Measurements from ENCODE around the gene MYO5B.
"Not testable (repeated sequence)": the region's sequence is repeated elsewhere in the genome, so short reads cannot be mapped to it uniquely, and the experiment has no call there.

The MYO5B gene

GRCh38 chr18:50096766-50097435 is 98.0 kb downstream of the MYO5B start:
- no peak overlapping the region for H3K4me3 ChIP-seq (ENCODE audit: low read depth, low read length)
- TF ChIP-seq, protein P1, sequence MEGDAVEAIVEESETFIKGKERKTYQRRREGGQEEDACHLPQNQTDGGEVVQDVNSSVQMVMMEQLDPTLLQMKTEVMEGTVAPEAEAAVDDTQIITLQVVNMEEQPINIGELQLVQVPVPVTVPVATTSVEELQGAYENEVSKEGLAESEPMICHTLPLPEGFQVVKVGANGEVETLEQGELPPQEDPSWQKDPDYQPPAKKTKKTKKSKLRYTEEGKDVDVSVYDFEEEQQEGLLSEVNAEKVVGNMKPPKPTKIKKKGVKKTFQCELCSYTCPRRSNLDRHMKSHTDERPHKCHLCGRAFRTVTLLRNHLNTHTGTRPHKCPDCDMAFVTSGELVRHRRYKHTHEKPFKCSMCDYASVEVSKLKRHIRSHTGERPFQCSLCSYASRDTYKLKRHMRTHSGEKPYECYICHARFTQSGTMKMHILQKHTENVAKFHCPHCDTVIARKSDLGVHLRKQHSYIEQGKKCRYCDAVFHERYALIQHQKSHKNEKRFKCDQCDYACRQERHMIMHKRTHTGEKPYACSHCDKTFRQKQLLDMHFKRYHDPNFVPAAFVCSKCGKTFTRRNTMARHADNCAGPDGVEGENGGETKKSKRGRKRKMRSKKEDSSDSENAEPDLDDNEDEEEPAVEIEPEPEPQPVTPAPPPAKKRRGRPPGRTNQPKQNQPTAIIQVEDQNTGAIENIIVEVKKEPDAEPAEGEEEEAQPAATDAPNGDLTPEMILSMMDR (IDR thresholded peaks at IDR 0.05; ENCODE audit: insufficient read depth, low read depth, low read length, missing control alignments), result no peak
- no peak for DNase-seq (ENCODE audit: low read depth)

GRCh38 chr18:50094786-50095185 is 100.2 kb downstream of the MYO5B start:
- DNase-seq (ENCODE audit: low read depth); H3K4me3 ChIP-seq (ENCODE audit: low read depth, low read length): not testable (repeated sequence)

DNA sequence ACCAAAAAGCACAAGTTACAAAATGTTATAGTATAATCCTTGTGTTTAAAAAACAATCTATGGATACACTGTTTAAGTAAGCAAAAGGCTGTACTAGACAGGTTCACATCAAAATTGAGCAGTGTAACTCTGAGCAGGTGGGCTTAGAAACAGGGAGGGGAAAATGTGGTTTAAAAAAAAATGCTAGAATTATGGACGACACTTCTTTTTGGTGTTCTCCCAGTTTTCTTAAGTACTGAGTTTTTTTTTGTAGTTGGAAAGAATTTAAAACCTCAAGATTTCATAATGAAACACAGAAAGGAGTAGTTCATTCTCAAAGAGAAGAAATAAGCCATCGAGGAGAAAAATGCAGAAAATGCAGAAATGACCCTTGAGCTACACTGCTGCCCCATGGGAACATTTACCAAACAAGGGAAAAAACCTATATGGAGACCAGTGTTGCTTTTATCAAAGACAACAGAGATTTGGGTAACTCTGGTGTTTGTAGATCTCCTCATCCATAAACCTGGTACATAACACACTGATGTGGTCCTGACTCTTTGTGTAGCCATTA is 100.7 kb downstream of the MYO5B start:
- TF ChIP-seq, protein P1 (IDR thresholded peaks at IDR 0.05; ENCODE audit: insufficient read depth, low read depth, low read length, missing control alignments), result no peak
- H3K4me3 ChIP-seq (ENCODE audit: low read depth, low read length), result no peak overlapping the region

DNA sequence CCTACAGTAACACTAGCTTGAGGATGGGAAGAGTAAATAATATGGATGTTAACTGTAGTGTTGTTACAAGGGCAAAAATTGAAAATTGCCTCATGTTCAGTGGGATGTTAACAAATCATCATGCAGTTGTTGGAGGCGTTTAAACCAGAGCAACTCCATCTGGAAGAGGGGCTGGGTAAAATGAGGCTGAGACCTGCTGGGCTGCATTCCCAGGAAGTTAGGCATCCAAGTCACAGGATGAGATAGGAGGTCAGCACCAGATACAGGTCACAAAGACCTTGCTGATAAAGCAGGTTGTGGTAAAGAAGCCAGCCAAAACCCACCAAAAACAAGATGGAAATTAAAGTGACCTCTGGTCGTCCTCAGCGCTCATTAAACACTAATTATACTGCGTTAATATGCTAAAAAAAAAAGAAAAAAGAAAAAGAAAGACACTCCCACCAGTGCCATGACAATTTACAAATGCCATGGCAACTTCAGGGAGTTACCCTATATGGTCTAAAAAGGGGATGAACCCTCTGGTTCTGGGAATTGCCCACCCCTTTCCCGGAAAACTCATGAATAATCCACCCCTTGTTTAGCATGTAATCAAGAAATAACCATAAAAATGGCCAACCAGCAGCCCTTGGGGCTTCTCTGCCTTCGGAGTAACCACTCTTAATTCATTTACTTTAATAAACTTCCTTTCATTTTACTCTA is 101.4 kb downstream of the MYO5B start:
- DNase-seq (ENCODE audit: low read depth), result no peak
- TF ChIP-seq, protein P1 (IDR thresholded peaks at IDR 0.05; ENCODE audit: insufficient read depth, low read depth, low read length, missing control alignments), result no peak
- H3K4me3 ChIP-seq (ENCODE audit: low read depth, low read length), result no peak overlapping the region

More for the DNA sequence above, 100.7 kb downstream of the MYO5B start:
- DNase-seq (ENCODE audit: low read depth), result no peak

GRCh38 chr18:50092245-50092805 is 102.6 kb downstream of the MYO5B start:
- no peak for DNase-seq (ENCODE audit: low read depth)
- no peak overlapping the region for H3K4me3 ChIP-seq (ENCODE audit: low read depth, low read length)
- TF ChIP-seq, protein P1 (IDR thresholded peaks at IDR 0.05; ENCODE audit: insufficient read depth, low read depth, low read length, missing control alignments), result no peak

DNA sequence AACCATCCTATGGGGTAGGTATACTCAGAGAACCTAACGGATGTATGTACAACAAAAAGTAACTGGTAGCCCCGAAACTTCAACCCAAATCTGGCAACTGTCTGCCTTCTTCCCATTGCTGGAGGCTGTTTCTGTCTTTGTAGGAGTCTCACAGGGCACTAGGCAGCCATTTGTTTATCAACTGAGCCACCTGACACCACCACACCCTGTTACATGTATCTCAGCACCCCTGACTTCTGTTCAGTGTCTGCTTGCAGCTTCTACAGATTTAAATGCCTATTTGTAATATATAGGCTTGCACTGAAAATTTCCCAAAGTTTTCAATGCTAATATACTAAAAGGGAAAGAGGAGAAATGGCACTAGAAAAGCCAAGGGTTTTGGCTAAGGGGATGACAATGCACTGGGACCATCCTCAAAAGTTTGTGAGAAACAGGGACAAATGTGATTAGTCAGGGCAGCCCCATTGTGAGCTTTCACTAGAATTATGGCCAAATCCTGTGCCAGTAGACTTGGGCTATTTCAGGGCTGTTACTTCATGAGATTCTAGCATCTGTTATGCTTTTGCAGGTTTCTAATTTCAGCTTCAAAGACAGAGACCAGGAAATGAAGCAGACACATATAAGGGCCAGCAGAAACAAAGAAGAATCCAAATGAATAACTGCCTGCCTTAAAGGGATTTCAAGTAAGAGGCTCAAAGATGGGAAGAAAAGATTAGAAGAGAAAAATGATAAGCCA is 103.3 kb downstream of the MYO5B start:
- no peak overlapping the region for H3K4me3 ChIP-seq (ENCODE audit: low read depth, low read length)
- DNase-seq (ENCODE audit: low read depth), result no peak
- TF ChIP-seq, protein P1 (IDR thresholded peaks at IDR 0.05; ENCODE audit: insufficient read depth, low read depth, low read length, missing control alignments), result no peak
